Measurements from ENCODE around the gene PSD2.

DNA sequence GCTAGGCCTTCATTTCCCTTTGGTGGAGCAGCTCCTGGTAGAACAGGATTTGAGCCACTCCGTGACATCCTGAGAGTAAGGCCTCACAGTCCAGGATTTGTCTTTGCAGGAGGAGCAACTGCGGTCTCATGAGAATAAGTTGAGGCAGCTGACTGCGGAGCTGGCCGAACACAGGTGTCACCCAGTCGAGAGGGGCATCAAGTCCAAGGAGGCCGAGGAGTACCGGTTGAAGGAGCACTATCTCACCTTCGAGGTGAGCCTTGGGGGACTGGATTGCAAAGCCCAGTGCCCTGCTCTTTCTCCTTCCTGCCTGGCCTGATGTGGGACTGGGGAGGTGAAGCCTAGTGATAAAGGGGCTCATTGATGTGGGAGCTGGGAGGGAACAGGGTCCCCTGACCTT lies 44.3 kb downstream of the PSD2 start:
- TF ChIP-seq, protein P1, sequence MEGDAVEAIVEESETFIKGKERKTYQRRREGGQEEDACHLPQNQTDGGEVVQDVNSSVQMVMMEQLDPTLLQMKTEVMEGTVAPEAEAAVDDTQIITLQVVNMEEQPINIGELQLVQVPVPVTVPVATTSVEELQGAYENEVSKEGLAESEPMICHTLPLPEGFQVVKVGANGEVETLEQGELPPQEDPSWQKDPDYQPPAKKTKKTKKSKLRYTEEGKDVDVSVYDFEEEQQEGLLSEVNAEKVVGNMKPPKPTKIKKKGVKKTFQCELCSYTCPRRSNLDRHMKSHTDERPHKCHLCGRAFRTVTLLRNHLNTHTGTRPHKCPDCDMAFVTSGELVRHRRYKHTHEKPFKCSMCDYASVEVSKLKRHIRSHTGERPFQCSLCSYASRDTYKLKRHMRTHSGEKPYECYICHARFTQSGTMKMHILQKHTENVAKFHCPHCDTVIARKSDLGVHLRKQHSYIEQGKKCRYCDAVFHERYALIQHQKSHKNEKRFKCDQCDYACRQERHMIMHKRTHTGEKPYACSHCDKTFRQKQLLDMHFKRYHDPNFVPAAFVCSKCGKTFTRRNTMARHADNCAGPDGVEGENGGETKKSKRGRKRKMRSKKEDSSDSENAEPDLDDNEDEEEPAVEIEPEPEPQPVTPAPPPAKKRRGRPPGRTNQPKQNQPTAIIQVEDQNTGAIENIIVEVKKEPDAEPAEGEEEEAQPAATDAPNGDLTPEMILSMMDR (conservative IDR thresholded peaks at IDR 0.05) = no peak
- TF ChIP-seq ZFX (IDR thresholded peaks at IDR 0.05) = no peak

Measured in C4-2B (cell line).